Fibroblast of lung (primary cell): ENCODE measurements around the gene UPB1. TPM values are rescaled to one million over a fixed set of nuclear protein-coding genes. Genes with fewer than 3 reads are reported as not detected.

Experiments used
- DNase-seq, 2 donors: peaks; one replicate each; pipeline versions ENCODE4 v3.0.0 to v3.0.0-alpha.2; 2010; ENCODE audit warnings: low read depth in 2 of 2
- H2AFZ ChIP-seq: 2 replicates; pipeline ENCODE4 v1.5.1; 2012; ENCODE audit warnings: low read length, control low read depth, inconsistent platforms
- H3K27ac ChIP-seq: 2 replicates; pipeline ENCODE4 v1.5.1; 2011; ENCODE audit warnings: low read length, control low read depth; ENCODE audit not compliant: insufficient read depth
- H3K27me3 ChIP-seq: 2 replicates; pipeline ENCODE4 v1.5.1; 2011; ENCODE audit warnings: mild to moderate bottlenecking, low read length; ENCODE audit not compliant: control insufficient read depth, insufficient read depth
- H3K36me3 ChIP-seq: 2 replicates; pipeline ENCODE4 v1.5.1; 2011; ENCODE audit warnings: low read length; ENCODE audit not compliant: control insufficient read depth, insufficient read depth
- H3K4me1 ChIP-seq: 2 replicates; pipeline ENCODE4 v1.5.1; 2011; ENCODE audit warnings: low read length; ENCODE audit not compliant: control insufficient read depth, insufficient read depth; ENCODE audit errors: extremely low read depth
- H3K4me2 ChIP-seq: 2 replicates; pipeline ENCODE4 v1.5.1; 2011; ENCODE audit warnings: low read length, control low read depth; ENCODE audit not compliant: insufficient read depth; ENCODE audit errors: extremely low read depth
- H3K4me3 ChIP-seq, 4 experiments: fragments of 200-600 bp in 1 of 4; sonication (generic) in 1 of 4; replicated peaks in 1 of 4; 2 replicates each; pipeline ENCODE4 v1.5.1; 2011 to 2016; ENCODE audit warnings: low read length in 4 of 4, low read depth in 3 of 4, mild to moderate bottlenecking in 3 of 4, control low read depth in 2 of 4, inconsistent platforms in 1 of 4, mixed read lengths in 1 of 4; ENCODE audit not compliant: insufficient read depth in 1 of 4; ENCODE audit errors: control extremely low read depth in 1 of 4
- H3K79me2 ChIP-seq: 2 replicates; pipeline ENCODE4 v1.5.1; 2012; ENCODE audit warnings: mild to moderate bottlenecking, low read length, inconsistent platforms; ENCODE audit not compliant: control insufficient read depth, insufficient read depth
- H3K9ac ChIP-seq: 2 replicates; pipeline ENCODE4 v1.5.1; 2011; ENCODE audit warnings: mild to moderate bottlenecking, low read length, control low read depth; ENCODE audit not compliant: insufficient read depth
- H3K9me3 ChIP-seq: 2 replicates; pipeline ENCODE4 v1.5.1; 2012; ENCODE audit warnings: low read depth, low read length; ENCODE audit not compliant: control insufficient read depth, insufficient read depth
- H4K20me1 ChIP-seq: 2 replicates; pipeline ENCODE4 v1.5.1; 2011; ENCODE audit warnings: low read length; ENCODE audit not compliant: control insufficient read depth, insufficient read depth; ENCODE audit errors: extremely low read depth
- EZH2 ChIP-seq: IDR thresholded peaks from 2 replicates; pipeline ENCODE4 v1.5.1; 2012; ENCODE audit warnings: low read length, control low read depth, mild to moderate bottlenecking; ENCODE audit errors: missing control alignments
- polyA plus RNA-seq, 2 donors: library from polyadenylated mRNA; depleted of rRNA in 1 of 2; stranded (reverse) in 1 of 2; unstranded in 1 of 2; fragments of >200 nt; gene quantifications; 2 replicates each; pipeline ENCODE4 v1.2.1, GENCODE V29; 2011 to 2012; ENCODE audit warnings: missing spikeins in 1 of 2
- total RNA-seq: library from RNA; depleted of rRNA; stranded (reverse); fragments of >200 nt; gene quantifications from 2 replicates; pipeline ENCODE4 v1.2.1, GENCODE V29; 2014
- TF ChIP-seq, protein P1 (sequence below), 2 donors: IDR thresholded peaks in 1 of 2; conservative IDR thresholded peaks in 1 of 2; 1 replicate in 1 of 2; 2 replicates in 1 of 2; pipeline ENCODE4 v1.5.1; 2011 to 2012; ENCODE audit warnings: low read length in 2 of 2, control low read depth in 1 of 2, inconsistent platforms in 1 of 2, low read depth in 1 of 2, mild to moderate bottlenecking in 1 of 2

Gene UPB1
- total and polyA plus RNA-seq, 2 donors (not counting 1 experiment from before 2014, with no cell fraction given): 0.05 TPM; not detected in 1

DNA sequence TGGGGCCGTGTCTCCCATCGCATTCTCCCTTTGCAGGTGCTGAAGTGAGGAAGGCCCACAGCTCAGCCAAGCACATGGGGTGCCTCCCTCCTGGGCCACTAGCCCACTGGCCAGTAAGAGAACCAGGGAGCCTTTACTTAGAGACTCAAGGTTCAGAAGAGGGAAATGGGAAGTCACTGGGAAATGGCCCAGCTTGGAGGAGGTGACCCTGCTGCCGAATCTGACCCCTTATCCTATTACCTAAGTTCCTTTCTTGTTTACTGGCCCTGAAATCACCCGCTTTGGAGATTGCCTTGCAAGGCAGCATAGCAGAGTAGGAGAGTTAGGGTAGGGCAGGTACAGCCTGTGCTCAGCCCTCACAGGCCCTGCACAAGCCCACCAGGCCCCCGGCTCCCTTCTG, 24.4 kb downstream of the UPB1 start:
- no peak overlapping the region for H3K4me2 ChIP-seq
- no peaks in the 10 kb centered on the region for H3K9me3 ChIP-seq
- no peak overlapping the region for H3K27ac ChIP-seq
- H3K4me1 ChIP-seq: no peaks in the 10 kb centered on the region
- peaks cover 2% of the 10 kb centered on the region for H3K27me3 ChIP-seq
- no peak overlapping the region for H3K4me3 ChIP-seq
- no peaks in the 10 kb centered on the region for H3K36me3 ChIP-seq
- no peaks in the 10 kb centered on the region for H3K79me2 ChIP-seq
- no peak for TF ChIP-seq EZH2
- TF ChIP-seq, protein P1, sequence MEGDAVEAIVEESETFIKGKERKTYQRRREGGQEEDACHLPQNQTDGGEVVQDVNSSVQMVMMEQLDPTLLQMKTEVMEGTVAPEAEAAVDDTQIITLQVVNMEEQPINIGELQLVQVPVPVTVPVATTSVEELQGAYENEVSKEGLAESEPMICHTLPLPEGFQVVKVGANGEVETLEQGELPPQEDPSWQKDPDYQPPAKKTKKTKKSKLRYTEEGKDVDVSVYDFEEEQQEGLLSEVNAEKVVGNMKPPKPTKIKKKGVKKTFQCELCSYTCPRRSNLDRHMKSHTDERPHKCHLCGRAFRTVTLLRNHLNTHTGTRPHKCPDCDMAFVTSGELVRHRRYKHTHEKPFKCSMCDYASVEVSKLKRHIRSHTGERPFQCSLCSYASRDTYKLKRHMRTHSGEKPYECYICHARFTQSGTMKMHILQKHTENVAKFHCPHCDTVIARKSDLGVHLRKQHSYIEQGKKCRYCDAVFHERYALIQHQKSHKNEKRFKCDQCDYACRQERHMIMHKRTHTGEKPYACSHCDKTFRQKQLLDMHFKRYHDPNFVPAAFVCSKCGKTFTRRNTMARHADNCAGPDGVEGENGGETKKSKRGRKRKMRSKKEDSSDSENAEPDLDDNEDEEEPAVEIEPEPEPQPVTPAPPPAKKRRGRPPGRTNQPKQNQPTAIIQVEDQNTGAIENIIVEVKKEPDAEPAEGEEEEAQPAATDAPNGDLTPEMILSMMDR (conservative IDR thresholded peaks at IDR 0.05 in 1 of 2, IDR thresholded peaks at IDR 0.05 in 1 of 2; ENCODE audit: low read depth in 1 of 2, low read length in 2 of 2): no peak
- no peaks in the 10 kb centered on the region for H4K20me1 ChIP-seq
- no peak overlapping the region for H3K9ac ChIP-seq
- no peak for DNase-seq
- no peak overlapping the region for H2AFZ ChIP-seq

DNA sequence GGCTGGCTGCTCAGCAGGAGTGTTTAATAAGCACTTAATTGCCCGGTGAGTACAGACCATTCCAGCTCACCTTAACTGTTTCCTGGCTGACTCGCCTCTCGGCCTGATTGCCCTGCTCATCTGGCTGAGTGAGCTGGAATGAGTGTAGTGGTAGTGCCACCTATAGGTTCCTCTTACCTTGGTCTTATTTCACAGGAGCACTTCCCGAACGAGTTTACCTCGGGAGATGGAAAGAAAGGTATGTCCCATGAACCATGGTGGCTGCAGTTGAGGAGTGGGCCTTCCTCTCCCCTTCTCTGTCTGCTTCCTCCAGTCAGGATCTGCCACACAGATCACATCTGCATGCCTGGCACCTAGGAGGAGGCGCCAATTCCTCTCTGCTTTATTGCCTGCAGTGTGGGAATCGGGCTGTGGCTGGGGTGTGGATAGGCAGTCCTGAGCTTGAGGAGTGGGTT, 26.7 kb downstream of the UPB1 start:
- Histone ChIP-seq H3K27me3 (no peaks in the 10 kb centered on the region), H3K4me1 (peaks cover 4% of the 10 kb centered on the region), H3K9ac (no peak overlapping the region), H3K4me3 (no peak overlapping the region), H3K4me2 (no peak overlapping the region), H3K36me3 (no peaks in the 10 kb centered on the region), H3K27ac (no peak overlapping the region), H4K20me1 (no peaks in the 10 kb centered on the region), H3K79me2 (no peaks in the 10 kb centered on the region), H3K9me3 (no peaks in the 10 kb centered on the region), H2AFZ (no peak overlapping the region)
- peak; percentile 52 to 62 for DNase-seq
- no peak for TF ChIP-seq EZH2
- TF ChIP-seq, protein P1 (conservative IDR thresholded peaks at IDR 0.05 in 1 of 2, IDR thresholded peaks at IDR 0.05 in 1 of 2; ENCODE audit: low read depth in 1 of 2, low read length in 2 of 2): peak; percentile 25 to 43

DNA sequence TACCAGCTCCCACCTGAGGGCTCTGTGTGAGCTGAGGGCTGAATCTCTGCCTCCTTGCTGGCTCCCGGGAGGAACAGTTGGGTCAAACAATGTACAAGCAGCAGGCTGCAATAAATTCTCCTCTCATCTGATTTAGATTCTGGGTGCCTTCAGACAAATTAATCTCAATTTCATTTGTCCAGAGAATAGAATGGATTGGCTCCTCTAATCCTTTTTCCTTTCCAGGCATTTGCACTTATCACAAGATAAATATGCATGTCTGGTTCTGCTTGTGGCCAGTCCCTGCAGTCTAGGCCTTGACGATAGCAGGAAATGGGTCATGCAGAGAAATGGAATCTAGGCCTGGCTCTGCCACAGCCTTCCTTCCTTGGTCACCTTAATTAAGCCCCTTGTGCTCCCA, 28.7 kb downstream of the UPB1 start:
- peak in 1 of 2 donors; percentile 86 for DNase-seq
- Histone ChIP-seq H3K79me2 (no peaks in the 10 kb centered on the region), H3K36me3 (no peaks in the 10 kb centered on the region), H3K27ac (no peak overlapping the region), H3K4me2 (no peak overlapping the region), H3K4me3 (no peak overlapping the region), H4K20me1 (no peaks in the 10 kb centered on the region), H3K4me1 (peaks cover 4% of the 10 kb centered on the region), H3K27me3 (no peaks in the 10 kb centered on the region), H3K9me3 (no peaks in the 10 kb centered on the region), H3K9ac (no peak overlapping the region), H2AFZ (no peak overlapping the region)
- TF ChIP-seq, protein P1 (conservative IDR thresholded peaks at IDR 0.05 in 1 of 2, IDR thresholded peaks at IDR 0.05 in 1 of 2; ENCODE audit: low read depth in 1 of 2, low read length in 2 of 2): no peak
- no peak for TF ChIP-seq EZH2
